Activated CD4-positive, alpha-beta T cell treated with anti-CD3 and anti-CD28 coated beads for 1 hour (primary cell): ENCODE results near the gene TSPAN9.

Experiments used
- DNase-seq: peaks from one replicate; pipeline ENCODE4 v3.0.0-alpha.2; 2020

Gene TSPAN9

DNA sequence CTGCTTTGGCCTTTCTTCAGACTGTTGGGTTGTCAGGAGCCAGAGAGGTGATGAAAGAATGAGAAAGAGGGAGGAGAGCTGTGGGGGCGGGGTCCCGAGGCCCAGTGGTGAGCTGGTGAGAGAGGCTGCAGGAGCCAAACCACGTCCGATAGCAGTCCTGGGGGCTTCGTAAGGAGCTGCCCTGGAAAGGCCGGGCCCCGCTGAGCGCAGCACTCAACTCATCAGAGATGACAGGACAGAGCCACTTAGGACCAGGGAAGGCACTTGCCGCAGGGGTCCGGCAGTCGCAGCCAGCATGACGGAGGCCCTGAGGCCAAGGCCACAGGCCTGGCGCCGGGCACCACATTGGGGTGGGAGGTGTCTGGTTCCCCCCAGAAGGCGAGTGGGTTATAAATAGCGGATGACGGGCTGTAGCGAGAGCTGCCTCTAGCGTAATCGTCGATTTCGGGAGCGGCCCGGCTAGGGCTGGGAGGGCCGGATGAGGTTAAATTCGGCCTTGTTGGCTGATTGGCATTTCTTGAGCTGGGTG lies 179.0 kb downstream of the TSPAN9 start:
- DNase-seq, result no peak

DNA sequence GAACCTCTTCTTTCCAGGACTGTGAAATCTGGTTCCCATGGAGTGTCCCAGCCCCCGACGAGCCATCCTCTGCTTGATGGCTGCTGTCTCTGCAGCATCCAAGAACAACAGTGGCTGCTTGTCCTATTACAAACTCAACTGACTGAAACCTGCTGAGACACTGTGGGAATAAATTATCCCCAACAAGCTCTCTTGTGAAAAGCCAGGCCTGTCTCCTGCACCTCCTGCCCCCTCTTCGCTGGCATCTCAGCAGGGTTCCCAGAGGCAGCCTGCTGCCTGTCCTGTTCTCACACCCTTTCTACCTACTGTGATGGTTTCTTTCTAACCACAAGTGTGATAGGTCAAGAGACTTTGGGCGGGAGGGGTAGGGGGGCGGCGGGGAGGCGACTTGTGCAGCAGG lies 180.2 kb downstream of the TSPAN9 start:
- no peak for DNase-seq

DNA sequence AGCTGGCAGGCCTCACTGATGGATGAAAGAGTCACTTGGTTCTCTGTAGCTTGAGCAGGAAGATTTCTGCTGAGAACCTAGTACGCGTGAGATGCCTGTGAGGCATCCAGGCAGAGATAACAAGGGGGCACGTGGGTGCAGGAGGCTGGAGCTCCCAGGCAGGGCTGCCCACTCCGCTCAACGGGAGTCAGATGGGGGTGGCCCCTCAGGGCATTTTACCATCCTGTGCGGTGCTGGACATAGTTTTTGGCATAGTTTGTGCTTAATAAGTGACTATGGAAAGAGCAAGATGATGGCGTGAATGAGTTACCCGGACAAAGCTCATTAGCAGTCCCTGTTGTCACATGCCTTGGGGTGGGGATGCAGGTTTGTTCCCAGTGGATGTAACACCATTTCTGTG lies 182.8 kb downstream of the TSPAN9 start:
- no peak for DNase-seq

DNA sequence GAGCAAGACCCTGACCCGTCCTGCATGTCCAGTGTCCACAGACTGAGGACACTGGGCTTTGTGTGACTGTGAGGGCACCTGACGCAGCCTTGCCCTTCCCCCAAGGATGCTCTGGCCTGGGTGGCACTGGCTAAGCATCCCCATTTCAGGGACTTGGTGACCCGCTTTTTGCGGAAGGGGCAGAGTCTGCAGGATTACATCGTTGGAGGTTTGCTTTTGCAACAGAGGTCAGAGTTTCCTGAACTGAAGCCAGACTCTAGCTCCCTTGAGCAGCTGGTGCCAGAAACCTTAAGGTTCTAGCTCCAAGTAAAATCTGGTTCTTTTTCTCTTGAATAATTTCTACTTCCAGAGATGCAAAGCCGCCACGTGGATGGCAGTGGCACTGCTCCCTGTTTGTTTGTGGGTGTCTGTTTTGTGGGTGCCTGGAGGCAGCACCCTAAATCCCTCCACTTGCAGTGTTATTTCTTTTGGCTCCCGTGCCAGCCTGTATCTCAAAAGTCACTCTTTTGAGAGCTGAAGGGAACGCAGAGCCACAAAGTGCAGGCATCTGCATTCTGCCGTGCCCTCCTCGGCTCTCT lies 184.7 kb downstream of the TSPAN9 start:
- DNase-seq, result no peak

DNA sequence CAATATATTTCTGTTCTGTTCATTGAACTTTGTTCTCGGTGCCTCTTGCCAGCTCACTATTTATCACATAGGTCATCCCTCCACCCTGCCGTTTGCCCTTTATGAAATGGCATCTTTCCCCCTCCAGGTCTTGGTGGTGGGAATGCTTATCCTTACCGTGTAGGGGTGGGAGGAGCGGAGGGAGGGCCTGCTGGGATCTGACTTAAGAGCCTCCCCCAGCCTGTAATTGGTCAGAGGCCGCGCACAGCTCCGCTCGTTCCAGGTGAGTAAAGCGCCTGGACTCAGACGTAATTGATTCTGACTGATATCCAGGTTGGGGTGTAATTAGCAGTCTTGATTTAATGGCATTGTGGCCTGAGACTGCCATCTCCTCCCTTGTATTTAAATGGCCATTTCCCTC lies 185.3 kb downstream of the TSPAN9 start:
- no peak for DNase-seq

DNA sequence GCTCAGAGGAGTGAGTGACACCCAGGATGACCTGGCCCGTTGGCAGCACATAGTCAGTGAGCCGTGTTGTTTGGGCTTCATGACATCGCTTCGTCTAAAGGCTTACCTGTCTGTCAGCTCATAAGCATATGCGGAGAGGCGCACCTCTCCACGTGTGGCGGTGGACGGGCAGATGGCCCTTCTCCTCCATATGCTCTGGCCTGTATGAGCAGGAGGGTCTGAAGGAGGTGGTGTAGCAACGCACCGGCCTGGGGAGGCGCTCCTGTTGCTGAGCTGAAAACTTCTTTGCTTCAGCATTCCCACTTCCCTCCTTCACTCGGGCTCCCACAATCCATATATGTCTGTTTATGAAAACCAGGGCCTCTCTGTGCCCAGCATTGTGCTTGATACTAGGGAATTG lies 186.1 kb downstream of the TSPAN9 start:
- no peak for DNase-seq

DNA sequence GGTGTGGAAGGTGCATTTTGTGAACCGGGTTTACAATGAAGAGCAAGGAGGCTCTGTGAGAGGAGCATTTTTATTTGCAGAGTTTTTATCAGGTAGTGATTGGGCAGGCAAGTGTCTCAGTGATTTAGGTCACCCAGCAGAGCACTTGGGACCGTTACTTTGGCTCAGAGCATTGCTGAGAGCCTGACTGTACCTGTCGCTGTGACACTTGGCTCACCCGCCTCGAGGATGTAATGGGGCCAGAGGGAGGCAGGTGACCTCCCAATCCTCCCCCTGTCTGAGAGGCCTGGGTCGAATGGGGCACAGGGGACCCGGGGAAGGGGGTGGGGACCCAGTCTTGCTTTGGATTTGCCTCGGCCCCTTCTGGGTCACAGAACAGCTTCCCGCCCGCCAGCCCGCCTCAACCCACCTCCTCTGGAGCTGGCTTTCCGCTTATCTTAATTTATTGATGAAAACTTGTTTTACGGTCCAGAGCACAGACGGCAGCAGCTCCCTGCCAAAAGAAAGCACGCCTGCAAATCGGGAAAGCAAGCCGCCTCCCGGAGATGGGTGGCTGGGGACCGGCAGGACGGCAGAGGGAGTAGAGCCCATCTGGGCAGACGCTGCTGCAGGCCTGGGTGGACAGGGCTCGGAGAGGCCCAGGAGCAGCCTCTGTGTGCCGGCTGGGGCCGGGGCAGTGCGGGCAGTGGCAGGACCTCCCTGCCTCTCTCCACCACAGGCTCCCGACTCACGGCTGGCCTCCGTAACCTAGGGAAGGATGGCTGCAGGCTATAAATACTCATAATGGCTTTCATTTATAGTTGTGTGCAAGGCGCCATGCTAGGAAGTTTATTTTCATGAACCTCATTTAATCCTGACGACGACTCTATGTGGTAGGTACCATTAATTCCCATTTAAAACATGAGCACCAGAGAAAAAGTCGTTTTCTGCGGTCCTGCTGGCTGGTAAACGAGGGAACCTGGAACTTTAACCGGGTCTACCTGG lies 187.1 kb downstream of the TSPAN9 start:
- DNase-seq, result no peak

DNA sequence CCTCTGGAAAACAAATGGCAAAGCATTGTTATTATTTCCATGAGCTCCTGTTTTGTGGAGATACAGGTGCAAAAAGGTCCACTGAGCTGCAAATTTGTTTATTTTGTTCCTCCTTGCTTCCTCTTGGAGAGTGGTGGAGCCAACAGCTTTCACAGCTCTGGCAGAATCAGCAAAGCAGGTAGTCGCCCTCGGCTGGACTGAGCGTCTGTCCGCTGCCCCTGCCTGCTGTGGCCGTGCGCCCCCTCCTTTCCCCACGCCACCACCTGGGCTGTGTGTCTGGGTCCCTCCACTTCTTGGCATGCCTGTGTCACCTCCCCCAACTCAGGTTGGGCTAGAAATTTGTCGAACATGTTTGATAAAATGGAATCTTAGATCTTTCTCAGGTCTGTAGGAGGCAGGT lies 188.2 kb downstream of the TSPAN9 start:
- no peak for DNase-seq

DNA sequence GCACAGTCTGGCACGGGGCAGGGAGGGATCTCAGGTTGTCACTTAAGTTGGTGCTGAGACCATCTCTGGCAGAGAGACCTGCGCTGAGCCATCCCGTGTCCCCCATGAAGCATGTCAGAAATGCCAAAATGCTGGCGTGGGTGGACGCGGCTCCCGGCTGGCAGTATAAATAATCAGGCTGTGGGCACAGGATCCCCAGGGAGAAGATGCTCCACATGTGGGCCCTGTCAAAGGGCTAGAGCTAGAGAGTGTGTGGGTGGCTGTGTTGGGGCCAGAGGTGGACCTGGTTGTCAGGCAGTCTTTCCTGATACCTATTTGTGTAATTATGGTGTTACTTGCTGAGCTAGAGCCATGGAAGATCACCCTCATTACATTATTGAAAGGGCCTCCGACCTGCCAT lies 189.5 kb downstream of the TSPAN9 start:
- no peak for DNase-seq

DNA sequence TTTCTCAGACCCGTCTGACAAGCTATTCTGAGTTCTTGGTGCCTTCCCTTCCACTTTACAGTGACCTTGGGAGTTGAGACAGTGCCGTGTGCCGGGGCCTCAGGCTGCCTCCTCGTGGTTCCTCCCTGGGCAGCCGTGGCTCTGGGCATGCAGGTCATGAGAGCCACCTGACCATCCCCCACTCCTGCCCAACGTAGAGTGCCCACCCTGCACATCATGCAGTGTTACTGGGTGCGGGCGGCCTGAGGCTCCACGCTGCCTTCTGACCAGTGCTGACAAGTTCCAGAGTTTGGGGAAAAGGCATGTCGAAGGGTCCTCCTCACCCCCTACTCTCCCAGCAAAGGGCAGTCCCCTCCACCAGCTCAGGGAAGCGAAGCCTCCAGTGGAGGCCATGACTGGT lies 190.5 kb downstream of the TSPAN9 start:
- DNase-seq, result no peak

DNA sequence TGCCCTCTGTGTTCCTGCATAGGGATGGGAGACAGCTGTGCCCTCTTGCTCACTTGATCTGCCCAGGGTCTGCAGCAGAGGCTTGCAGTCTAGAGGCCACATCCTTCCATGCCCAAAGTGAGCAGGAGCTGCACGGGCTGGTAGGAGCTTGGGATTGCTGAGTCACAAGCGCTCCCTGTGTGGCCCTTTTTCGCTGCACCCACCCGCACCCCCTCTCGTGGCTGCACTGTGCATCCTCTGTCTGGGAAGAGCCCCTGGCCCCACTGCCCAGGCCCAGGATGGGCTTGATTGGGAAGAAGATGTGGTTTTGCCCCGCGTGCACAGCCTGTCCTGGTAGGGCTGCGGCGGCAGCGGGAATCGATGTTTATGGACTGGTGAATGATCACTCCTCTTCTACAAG lies 192.4 kb downstream of the TSPAN9 start:
- no peak for DNase-seq

DNA sequence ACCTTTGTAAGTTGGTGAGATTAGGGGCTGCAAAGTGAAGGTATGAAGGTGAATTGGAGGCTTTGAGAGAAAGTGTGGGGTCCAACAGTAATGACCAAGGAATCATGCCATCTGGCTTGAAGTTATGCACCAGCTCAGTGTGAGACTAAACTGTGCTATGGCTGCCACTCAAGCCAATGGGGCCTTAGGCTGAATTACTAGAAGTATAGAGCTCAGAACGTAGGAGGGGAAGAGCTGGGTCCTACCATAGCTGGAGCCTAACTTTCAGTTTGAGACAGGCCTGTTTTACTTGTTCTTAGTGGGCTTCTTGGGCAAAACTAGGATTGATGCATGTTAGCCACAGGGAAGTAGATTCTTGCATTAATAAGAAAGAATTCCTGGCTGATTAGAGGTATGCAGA lies 194.0 kb downstream of the TSPAN9 start:
- no peak for DNase-seq

DNA sequence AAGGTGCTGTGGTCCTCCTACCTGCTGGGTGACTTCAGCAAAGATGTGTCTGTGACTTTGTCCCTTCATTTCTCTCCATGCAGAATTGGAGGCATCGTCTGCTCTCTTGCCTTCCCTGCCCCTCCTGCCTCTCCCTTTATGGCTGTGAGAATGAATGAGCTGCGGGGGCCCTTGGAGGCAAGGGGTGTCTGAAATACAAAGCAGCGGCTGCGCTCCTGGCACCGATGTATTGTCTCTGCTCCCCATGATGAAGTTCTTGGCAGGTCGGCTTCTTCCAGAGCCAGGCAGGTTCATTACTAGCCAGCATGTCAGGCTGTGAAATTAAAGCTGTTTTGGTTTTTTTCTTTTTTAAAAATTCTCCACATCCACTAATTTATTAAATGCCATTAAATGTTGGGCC lies 194.5 kb downstream of the TSPAN9 start:
- DNase-seq, result no peak

DNA sequence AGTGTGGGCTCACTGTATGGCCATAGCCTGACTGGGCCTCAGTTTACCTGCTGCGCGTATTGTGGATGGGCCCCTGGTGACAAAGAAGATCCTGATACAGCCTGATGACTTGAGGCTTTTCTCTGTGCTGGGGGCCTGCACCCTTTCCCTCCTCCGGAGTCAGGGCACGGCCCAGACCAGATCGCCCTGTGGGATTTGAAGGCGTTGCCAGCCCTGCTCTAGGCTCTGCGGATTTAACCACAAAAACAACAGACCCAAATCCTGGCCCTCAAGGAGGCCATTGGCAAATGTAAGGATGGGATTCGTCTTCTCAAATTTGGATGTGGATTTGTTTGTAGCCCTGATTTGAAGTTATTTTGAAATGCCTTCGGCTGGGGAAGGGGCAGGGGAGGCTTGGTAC lies 195.8 kb downstream of the TSPAN9 start:
- DNase-seq, result no peak

DNA sequence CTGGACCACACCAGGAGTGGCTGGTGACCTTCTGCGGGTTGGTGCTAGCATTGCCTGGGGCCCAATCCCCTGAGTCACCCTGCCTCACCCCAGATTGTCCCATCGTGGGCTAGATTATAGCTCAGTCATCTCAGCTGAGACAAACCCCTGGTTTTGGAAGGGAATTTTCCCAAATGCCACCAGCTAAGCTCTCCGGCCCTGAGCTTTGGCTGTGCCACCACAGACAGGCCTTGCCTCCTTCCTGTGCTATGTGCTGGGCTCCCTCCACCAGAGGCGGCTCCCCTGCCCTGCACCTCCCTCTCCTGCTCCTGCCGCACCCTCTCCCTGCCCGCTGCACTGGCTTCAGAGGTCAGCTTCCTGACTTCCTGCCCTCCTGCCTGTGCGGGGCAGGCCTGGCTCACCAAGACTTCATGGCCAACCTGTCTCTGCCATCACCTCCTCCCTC lies 196.3 kb downstream of the TSPAN9 start:
- no peak for DNase-seq

DNA sequence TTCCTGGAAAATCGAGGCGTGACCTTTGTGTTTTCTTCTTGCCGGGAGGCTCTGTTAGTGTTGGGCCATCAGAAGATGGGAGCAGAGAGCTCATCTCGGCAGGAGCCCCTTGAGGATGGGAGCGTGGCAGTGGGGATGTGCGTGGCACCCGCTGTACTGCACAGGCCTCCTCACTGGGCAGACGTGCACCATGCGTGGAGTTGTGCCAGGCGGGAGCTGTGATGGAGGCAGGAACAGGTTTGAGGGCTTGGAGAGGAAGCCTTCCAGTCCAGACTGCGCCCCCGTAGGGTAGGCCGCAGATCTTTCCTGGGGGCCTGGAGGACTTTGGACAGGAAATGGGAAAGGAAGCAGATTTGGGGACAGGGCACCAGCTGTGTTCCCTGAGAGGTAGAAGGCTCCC lies 197.5 kb downstream of the TSPAN9 start:
- no peak for DNase-seq

DNA sequence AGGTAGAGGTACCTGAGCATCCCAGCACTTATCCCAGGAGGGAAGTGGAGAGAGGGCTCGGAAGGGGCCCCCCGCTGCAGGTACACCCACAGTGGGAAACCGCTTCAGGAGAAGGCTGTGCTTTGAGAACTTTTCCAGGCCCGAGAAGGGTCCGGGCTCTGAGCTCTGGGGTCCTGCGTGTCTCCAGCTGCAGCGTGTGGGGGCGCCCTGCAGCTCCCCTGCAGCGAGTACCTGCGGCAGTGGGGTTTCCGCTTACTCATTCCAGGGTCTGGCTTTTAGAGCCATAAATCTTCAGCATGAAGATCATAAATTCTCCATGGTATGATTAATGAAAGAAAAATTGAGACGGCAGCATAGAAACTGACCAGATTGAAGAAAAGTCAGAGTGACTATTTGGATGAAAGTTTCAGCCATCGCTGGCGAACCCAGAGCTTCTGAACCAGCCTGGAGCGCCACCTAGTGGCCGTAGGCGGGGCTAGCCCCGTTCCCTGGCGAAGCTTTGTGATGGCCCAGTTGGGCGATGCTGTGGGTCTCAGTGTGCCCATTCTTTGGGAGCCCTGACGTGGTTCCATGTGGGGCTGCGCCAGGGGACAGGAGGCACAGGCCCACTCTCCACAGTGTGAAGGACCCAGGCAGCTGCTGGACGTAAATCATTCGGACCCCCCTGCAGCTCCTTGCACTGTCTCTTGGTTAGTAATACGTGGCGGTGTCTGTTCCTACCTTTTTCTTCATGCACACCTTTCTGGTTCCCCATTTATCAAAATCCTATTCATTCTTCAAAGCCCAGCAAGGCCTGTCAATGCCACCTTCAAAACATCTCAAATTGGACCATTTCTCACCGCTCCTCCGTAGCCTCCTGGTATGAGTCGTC lies 198.2 kb downstream of the TSPAN9 start:
- peak; percentile 59 for DNase-seq

DNA sequence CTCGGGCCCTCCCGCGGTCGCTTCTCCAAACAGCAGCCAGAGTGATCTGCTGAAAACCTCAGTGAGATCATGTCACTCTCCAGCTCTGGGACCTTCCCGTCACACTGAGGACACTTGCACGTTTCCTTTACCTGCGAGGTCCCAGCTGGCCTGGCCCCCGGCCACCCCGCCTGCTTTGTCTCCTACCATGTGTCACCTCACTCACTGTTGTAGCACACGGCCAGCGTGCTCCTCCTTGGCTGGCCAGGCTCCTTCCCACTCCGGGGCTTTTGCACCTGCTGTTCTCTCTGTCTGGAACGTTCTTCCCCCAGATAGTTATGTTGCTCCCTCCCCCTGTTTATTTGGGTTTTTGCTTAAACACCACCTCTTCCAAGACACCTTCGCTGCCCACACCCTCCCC lies 199.0 kb downstream of the TSPAN9 start:
- DNase-seq, result no peak

DNA sequence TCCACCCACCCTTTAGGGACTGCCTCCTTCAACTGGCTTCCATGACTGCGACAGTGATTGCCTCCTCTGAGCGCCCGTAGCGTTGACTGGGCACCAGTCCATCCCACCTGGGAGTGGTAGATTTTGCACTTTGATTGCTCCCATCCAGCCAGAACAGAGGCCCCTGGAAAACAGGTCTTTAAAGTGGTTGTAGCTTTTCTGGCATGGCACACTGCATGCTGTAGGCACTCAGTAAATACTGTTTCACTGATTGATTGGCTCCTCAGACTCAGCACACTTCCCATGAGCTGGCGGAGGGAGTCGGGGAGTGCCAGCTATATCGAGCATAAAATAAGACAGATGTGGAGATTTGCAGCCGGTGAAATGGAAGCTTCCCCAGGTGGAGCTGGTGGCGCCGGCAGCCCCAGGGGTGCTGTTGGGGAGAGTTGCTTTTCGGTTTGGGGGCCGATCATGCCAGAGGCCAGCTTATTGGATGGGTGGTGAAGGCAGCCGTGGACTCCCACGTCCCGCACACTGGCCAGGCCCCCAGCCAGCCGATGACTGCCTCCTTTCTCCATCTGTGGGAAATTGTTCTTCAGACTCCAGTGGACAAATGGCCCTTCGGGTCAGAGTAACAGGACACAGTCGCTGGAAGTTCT lies 200.2 kb downstream of the TSPAN9 start:
- DNase-seq, result no peak

DNA sequence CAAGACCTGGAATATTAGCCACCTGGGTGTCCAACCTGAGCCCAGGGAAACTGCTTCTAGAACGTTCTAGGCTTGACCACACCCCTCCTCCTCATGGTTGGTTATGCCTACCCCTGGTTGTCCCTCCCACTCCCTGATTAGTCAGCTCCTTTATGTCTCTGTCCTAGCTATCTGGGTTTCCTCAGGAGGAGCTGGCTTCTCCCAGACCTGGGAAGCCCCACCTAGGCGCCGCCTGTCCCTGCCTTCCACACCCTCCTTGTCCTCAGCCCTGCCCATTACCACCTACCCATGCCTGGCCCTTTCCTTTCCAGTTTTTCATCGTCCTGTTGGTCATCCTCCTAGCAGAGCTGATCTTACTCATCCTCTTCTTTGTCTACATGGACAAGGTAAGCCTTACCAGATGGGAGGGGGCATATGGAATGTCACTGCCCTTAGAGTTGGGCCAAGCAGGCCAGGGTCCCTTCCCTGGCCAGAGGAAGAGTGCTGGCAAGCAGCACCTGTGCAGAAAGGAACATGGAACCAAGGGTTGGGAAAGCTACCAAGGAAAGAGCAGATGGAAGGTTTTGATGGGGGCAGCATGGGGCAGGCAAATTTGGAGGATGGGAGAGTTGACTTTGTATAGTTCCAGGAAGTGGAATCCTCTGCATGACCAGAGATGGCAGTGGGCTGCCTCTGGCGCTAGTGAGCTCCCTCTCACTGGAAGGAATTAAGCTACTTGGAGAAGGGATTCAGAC lies 201.7 kb downstream of the TSPAN9 start:
- DNase-seq, result no peak

DNA sequence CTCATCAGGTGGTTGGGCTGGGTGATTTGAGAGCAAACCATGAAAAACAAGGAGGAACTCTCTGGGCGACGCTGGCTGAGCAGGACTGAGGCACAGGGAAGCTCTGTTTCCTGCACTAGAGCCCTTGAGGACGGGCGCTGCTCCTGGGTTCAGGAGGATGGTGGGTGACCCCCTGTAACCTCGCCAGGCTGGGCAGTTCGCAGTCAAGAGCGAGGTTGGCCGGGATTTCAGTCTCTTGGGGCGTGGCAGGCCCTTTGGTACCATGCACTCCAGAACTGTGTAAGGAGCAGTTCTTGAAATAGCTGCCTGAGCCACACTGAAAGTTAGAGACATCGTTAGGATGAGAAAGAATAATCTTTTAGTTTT lies 202.2 kb downstream of the TSPAN9 start:
- DNase-seq, result no peak

DNA sequence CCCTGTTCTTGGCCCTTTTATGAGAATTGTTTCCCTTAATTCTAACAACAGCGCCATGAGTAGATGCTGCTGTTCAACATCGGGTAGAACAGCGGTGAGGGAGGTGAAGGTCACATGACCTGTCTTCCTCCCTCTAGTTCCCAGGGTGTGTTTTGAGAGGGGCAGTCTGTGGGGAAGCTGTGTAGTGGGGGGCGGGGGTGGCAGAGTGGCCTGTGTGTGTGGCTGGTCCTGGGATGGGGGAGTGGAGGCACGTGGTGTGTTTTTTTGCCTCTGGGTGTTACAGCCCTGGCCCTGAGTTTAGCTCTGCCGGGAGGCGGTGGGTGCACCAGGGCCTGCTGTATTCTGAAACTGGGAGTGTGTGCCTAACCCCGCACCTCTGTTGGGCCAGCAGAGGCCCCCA lies 202.7 kb downstream of the TSPAN9 start:
- no peak for DNase-seq
